ENCODE measurements around the gene COL5A1.

DNA sequence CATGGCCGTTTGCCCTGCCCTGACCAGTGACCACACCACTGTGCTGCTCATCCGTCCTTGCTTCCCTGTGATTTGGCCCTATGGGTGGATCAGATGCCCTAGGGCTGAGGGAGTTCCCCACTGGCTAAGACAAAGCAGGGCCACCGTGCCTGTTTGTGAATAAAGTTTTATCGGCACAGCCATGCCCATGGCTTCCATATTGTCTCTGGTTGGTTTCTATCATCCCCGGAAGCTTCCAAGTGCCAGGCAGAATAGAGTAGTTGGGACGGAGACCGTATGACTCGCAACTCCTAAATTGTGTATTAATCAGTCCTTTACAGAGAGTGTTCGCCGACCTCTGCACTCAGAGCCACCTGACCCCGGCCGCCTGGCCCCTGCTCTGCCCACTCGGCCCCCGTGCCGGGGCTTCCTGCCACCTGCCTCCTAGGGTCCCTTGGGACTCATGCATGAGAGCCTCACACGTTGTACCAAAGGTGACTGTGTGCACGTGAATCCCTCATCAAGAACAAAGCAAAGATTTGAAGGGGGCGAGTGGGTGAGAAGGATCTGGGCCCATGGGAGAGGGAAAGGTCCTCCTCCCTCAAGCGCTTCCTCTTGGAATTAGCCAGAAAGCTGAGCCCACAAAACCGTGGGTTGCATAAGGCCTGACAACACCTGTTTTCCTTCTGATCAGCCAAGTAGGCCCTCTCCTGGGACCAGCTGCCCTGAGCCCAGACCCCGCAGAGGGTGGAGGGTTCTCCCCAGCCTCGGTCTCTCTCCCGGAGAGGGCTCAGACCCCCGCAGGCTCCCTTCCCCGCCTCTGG lies 227.3 kb downstream of the COL5A1 start:
- TF ChIP-seq, protein P1, sequence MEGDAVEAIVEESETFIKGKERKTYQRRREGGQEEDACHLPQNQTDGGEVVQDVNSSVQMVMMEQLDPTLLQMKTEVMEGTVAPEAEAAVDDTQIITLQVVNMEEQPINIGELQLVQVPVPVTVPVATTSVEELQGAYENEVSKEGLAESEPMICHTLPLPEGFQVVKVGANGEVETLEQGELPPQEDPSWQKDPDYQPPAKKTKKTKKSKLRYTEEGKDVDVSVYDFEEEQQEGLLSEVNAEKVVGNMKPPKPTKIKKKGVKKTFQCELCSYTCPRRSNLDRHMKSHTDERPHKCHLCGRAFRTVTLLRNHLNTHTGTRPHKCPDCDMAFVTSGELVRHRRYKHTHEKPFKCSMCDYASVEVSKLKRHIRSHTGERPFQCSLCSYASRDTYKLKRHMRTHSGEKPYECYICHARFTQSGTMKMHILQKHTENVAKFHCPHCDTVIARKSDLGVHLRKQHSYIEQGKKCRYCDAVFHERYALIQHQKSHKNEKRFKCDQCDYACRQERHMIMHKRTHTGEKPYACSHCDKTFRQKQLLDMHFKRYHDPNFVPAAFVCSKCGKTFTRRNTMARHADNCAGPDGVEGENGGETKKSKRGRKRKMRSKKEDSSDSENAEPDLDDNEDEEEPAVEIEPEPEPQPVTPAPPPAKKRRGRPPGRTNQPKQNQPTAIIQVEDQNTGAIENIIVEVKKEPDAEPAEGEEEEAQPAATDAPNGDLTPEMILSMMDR (IDR thresholded peaks at IDR 0.05), result no peak
- no peak for TF ChIP-seq EZH2 (IDR thresholded peaks at IDR 0.05)
- no peak for TF ChIP-seq EZH2phosphoT487 (IDR thresholded peaks at IDR 0.05)
